Ovary (tissue), 9 donors: Measurements from ENCODE around the gene MIEN1. TPM values are rescaled to one million over a fixed set of nuclear protein-coding genes. Genes with fewer than 3 reads are reported as not detected.
A peak's percentile ranks its signal among the peaks of the same experiment; 100 is the strongest.

Experiments used
- DNase-seq, 5 donors: peaks; one replicate each; pipeline ENCODE4 v3.0.0-alpha.2; 2019 to 2020
- H3K27ac ChIP-seq, 2 donors: fragments of 200-600 bp; one replicate each; pipeline versions ENCODE4 v1.5.1 to v1.8.0; 2019 to 2022
- H3K27me3 ChIP-seq: fragments of 200-600 bp; one replicate; pipeline ENCODE4 v1.8.0; 2022
- H3K36me3 ChIP-seq: fragments of 200-600 bp; sonication (generic); one replicate; pipeline ENCODE4 v1.5.1; 2019
- H3K4me1 ChIP-seq: one replicate; pipeline ENCODE4 v1.8.1; 2013; ENCODE audit warnings: mild to moderate bottlenecking, moderate library complexity; ENCODE audit not compliant: insufficient read depth
- H3K4me3 ChIP-seq: fragments of 200-600 bp; sonication (generic); one replicate; pipeline ENCODE4 v1.5.1; 2017
- H3K9me3 ChIP-seq, 2 donors: fragments of 200-600 bp in 1 of 2; sonication (generic) in 1 of 2; one replicate each; pipeline versions ENCODE4 v1.5.1 to v1.8.1; 2013 to 2019; ENCODE audit warnings: mild to moderate bottlenecking in 1 of 2, moderate library complexity in 1 of 2
- EP300 ChIP-seq: sonication (generic); formaldehyde crosslinking; IDR thresholded peaks from one replicate; pipeline ENCODE4 v1.6.1; 2017; ENCODE audit warnings: antibody characterized with exemption
- POLR2A ChIP-seq: fragments of 450-650 bp; IDR thresholded peaks from one replicate; pipeline ENCODE4 v1.6.1; 2017; ENCODE audit warnings: antibody characterized with exemption, mild to moderate bottlenecking, moderate library complexity
- WGBS, 3 donors: extraction: QIAGEN DNeasy Blood & Tissue Kit in 1 of 3; methylation state at CpG; one replicate each; pipeline versions ENCODE4 v1.1.5 to v1.1.7; 2013 to 2017; 5-methylcytosine and 5-hydroxymethylcytosine counted together
- intact Hi-C, 4 donors: fragments of 100-400 bp; cut with DNase I; formaldehyde crosslinking; loops; one replicate each; pipeline versions ENCODE4 v1.11.0 to v1.15.1; 2022 to 2023
- polyA plus RNA-seq, 2 donors: library from polyadenylated mRNA; stranded (reverse); fragments of 200-250 nt in 1 of 2; fragments of 350-450 nt in 1 of 2; fragmentation: Illumina TruSeq in 1 of 2; extraction: RNeasy Lipid Tissue Mini Kit (QIAGEN cat#74804) in 1 of 2; gene quantifications; one replicate each; pipeline ENCODE4 v1.2.3, GENCODE V29; 2013 to 2014
- total RNA-seq, 7 donors: library from RNA; depleted of rRNA in 2 of 7; stranded (reverse); fragments of >200 nt in 2 of 7; fragmentation: NEBNext Ultra II Directional in 3 of 7; extraction: Animal tissue kit (Norgen Biotek cat#: 25700) in 3 of 7; gene quantifications; one replicate each; pipeline versions ENCODE4 v1.1.0 to v1.2.4, GENCODE V29; 2016 to 2023
- TF ChIP-seq, protein P1 (sequence below), 3 donors: fragments of 450-650 bp in 2 of 3; fragments of 200-600 bp in 1 of 3; IDR thresholded peaks; one replicate each; pipeline versions ENCODE4 v1.5.1 to v1.8.0; 2016 to 2022; ENCODE audit warnings: antibody characterized with exemption in 3 of 3, mild to moderate bottlenecking in 1 of 3
- donor health status: DM: no; HTN: no; CAD: no; lungs with moderate emphysema.
- donor health status: DM: no; HTN: no; CAD: no.
- donor health status: Bipolar disorder and iron deficiency.
- donor health status: DM: yes; HTN: yes; CAD: no.
- donor health status: DM: no; HTN: no; CAD: no.
- donor health status: DM: yes; HTN: yes; CAD: no.

Gene MIEN1
- total and polyA plus RNA-seq, 9 donors: 20.2 to 64.9 (median 25.5) TPM

DNA sequence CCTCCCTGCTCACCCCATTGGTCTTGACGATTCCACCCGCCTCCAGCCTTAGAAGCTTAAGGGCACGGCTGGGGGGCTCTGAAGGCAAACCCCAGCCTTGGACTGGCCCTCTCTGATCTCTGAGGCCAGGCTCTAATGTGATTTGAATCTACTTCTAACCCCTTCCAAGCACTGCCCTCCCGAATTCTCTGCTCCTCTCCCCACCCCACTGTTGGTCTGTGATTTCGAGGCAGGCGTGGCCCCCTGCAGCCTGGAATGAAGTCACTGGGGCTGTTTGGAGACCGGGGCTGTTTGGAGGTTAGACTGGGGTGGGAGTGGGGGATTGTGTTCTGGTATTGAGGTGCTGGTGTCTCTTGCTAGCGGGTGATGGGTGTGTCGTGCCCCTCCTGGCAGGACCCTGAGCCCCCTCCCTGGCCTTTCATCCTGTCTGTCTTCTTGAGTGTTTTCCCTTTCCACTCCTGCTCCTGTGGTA, 9.6 kb upstream of the MIEN1 start:
- no peaks in the 10 kb centered on the region for H3K36me3 ChIP-seq
- H3K27ac ChIP-seq: no peak overlapping the region
- intact Hi-C loops: no loop called here
- TF ChIP-seq POLR2A: no peak
- TF ChIP-seq, protein P1, sequence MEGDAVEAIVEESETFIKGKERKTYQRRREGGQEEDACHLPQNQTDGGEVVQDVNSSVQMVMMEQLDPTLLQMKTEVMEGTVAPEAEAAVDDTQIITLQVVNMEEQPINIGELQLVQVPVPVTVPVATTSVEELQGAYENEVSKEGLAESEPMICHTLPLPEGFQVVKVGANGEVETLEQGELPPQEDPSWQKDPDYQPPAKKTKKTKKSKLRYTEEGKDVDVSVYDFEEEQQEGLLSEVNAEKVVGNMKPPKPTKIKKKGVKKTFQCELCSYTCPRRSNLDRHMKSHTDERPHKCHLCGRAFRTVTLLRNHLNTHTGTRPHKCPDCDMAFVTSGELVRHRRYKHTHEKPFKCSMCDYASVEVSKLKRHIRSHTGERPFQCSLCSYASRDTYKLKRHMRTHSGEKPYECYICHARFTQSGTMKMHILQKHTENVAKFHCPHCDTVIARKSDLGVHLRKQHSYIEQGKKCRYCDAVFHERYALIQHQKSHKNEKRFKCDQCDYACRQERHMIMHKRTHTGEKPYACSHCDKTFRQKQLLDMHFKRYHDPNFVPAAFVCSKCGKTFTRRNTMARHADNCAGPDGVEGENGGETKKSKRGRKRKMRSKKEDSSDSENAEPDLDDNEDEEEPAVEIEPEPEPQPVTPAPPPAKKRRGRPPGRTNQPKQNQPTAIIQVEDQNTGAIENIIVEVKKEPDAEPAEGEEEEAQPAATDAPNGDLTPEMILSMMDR (IDR thresholded peaks at IDR 0.05): no peak
- no peak for TF ChIP-seq EP300
- peaks cover 2% of the 10 kb centered on the region for H3K4me1 ChIP-seq
- WGBS, 3 donors: 36 to 41% (median 37%) methylated on average over 9 of the region's 9 CpGs
- H3K9me3 ChIP-seq: no peaks in the 10 kb centered on the region
- H3K27me3 ChIP-seq: no peaks in the 10 kb centered on the region
- DNase-seq: no peak
- H3K4me3 ChIP-seq: peak overlapping the region; percentile 11

DNA sequence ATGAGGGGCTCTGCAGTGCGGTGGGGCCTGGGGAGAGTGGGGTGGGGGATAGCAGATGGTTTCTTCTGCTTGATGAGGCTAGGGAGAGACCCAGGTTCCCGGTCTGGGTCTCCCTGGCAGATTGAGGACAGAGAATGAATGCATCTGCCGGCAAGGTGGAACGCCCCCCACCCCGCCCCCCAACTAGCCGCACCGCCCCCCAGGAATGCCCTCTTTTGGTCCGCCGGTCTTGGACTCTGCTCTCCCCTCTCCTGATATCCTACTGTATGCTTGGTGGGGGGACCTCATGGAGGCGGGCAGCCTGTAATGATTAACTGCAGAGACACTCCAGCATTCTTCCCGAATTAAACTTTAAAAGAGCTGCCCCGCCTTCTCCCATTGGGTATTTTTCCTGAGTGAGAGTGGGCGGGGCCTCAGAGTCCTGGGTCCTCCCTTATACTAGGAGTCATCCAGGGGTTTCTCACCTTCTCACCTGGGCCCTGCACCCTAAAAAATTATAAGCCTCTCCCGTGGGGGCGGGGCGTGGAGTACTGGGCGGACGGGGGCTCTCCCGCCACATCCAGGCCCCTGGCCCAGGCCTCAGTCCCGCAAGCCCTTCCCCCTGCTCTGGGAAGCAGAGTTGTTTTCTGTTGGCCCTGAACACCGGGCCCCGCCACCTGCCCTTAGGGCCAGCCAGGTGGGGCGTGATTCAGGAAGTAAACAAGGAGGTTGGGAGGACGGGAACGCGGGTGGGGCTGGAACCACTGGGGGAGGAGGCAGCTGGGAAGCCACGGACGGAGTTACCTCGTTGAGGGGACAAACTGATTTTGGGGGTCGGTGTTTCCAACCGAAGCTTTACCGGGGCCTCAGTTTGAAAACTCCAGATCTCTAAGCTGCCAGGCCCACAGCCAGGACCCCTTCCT, 8.9 kb upstream of the MIEN1 start:
- no peaks in the 10 kb centered on the region for H3K9me3 ChIP-seq
- H3K27ac ChIP-seq: no peak overlapping the region
- peak overlapping the region; percentile 11 for H3K4me3 ChIP-seq
- TF ChIP-seq, protein P1 (IDR thresholded peaks at IDR 0.05): no peak
- TF ChIP-seq EP300 (no peak), POLR2A (no peak)
- 4 to 6% (median 4%) methylated on average over 31 to 32 of the region's 32 CpGs for WGBS, 3 donors
- peak in 1 of 5 donors; percentile 50 for DNase-seq
- intact Hi-C loops: no loop called here
- peaks cover 2% of the 10 kb centered on the region for H3K4me1 ChIP-seq
- no peaks in the 10 kb centered on the region for H3K36me3 ChIP-seq
- H3K27me3 ChIP-seq: no peaks in the 10 kb centered on the region

DNA sequence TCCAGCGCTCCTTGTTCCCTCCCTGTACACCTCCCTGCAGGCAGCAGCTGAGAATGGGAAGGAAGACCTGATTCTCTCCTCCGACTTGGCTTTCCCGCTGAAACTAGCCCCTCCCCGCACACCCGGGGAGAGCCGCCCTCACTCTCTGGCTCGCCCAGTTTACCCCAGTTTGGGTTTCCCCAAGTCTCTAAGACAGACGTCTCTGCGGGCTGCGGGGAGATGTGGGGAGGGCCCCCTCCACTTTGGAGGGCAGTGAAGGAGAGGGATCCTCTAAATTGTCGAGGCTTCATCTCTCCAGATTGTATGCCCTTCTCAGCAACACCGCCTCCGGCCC, 8.2 kb upstream of the MIEN1 start:
- TF ChIP-seq, protein P1 (IDR thresholded peaks at IDR 0.05): no peak
- TF ChIP-seq POLR2A (no peak), EP300 (no peak)
- DNase-seq: no peak
- intact Hi-C loops: no loop called here
- WGBS, 3 donors: 0 to 1% (median 1%) methylated on average over 13 of the region's 13 CpGs
- Histone ChIP-seq H3K9me3 (no peaks in the 10 kb centered on the region), H3K36me3 (no peaks in the 10 kb centered on the region), H3K4me3 (peak overlapping the region; percentile 11), H3K4me1 (peaks cover 2% of the 10 kb centered on the region), H3K27me3 (no peaks in the 10 kb centered on the region), H3K27ac (no peak overlapping the region)

DNA sequence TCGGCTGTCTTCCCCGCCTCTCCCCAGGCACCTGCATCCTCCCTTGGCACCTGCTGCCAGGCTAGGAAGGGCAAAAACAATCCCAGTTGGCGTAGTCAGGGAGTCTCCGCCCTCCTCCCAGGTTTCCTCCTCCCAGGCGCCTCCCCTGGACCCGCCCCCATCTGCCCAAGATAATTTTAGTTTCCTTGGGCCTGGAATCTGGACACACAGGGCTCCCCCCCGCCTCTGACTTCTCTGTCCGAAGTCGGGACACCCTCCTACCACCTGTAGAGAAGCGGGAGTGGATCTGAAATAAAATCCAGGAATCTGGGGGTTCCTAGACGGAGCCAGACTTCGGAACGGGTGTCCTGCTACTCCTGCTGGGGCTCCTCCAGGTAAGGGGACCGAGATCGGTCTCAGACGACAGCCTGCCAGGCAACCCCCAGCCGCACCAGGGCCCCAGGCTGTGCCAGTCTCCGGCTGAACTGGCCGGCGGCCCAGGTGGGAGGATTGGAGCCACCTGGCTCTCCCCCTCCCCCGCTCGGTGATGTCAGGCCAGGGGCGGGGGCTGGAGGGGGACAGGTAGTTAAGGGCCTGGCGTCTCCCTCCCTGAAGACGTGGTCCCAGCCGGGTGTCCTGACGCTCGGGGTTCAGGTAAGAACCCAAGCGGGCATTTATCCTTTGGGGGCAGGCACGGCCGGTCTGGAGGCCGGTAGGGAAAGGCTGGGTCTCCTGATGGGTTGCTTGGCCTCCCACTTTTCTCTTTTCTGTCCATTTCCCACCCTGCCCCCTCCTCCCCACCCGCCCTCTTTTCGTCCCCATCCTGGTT, 7.6 kb upstream of the MIEN1 start, which contains the start of gene GRB7:
Gene GRB7 (plus strand): TSS at position 179 of the 808 bp plus-strand sequence. CDS start 4,364 bp downstream, outside the sequence.
- DNase-seq: no peak
- Histone ChIP-seq H3K36me3 (no peaks in the 10 kb centered on the region), H3K4me3 (peak within 1 kb of the TSS; percentile 28), H3K27ac (no peak within 1 kb of the TSS), H3K4me1 (peaks cover 2% of the 10 kb centered on the region), H3K9me3 (no peaks in the 10 kb centered on the region), H3K27me3 (no peaks in the 10 kb centered on the region)
- intact Hi-C loops: no loop called here
- no peak for TF ChIP-seq POLR2A
- no peak for TF ChIP-seq EP300
- TF ChIP-seq, protein P1 (IDR thresholded peaks at IDR 0.05): no peak
- 4 to 10% (median 4%) methylated on average over 33 to 34 of the region's 34 CpGs for WGBS, 3 donors
